ENCODE results near the gene PSMD9. TPM values are rescaled to one million over a fixed set of nuclear protein-coding genes. Genes with fewer than 3 reads are reported as not detected.

PSMD9 gene
- total RNA-seq, 2 experiments from 2014 or later: 48.6 to 50.7 TPM

DNA sequence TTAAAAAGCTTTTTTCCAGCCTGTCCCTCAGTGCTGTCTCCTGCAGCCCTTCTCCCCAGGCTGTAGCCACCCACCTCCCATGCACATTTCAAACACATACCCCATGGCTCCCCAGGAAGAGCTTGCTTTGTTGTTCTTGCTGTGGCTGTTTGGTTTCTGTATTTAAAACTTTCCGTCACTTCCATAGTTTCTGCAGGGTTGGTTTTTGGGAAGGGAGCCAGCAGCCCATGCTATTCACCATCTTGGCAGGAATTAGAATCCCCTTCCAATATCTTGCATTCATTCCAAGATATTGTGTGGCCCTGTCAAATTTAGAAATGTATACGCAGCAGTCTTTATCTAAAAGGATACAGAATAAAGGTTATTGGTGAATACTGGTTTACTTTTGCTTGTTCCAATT is 59.4 kb downstream of the PSMD9 start:
- H3K4me1 Mint-ChIP-seq (ENCODE audit: low read depth): no peaks in the 10 kb centered on the region

DNA sequence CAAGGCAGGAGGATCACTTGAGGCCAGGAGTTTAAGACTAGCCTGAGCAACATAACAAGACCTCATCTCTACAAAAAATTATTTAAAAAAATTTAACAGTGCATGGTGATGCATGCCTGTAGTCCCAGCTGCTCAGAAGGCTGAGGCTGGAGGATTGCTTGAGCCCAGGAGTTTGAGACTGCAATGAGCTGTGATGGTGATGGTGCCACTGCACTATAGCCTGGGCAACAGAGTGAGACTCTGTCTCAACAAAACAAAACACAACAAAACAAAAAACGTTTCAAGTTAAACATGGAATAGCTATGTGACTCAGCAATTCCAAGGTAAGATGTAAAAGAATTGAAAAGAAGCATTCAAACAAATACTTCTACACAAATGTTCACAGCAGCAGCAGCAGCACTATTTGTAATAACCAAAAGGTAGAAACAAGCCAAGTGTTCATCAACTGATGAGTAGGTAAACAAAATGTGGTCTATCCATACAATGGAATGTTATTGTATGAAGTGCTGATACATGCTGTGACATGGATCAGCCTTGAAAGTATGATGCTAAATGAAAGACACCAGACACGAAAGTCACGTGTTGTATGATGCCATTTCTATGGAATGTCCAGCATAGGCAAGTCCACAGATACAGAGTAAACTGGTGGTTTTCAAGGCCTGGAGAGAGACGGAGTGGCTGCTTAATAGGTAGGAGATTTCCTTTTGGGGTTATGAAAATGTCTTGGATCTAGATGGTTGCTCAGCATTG is 61.2 kb downstream of the PSMD9 start:
- intact Hi-C loops (cut with micrococcal nuclease): no loop called here
- Mint-ChIP-seq H3K27ac (no peak overlapping the region), H3K4me1 (ENCODE audit: low read depth) (no peaks in the 10 kb centered on the region), H3K36me3 (ENCODE audit: low read depth) (no peaks in the 10 kb centered on the region), H3K4me3 (no peak overlapping the region), H3K27me3 (no peaks in the 10 kb centered on the region), H3K9me3 (no peaks in the 10 kb centered on the region)
- no peak for DNase-seq
- TF ChIP-seq, protein P1, sequence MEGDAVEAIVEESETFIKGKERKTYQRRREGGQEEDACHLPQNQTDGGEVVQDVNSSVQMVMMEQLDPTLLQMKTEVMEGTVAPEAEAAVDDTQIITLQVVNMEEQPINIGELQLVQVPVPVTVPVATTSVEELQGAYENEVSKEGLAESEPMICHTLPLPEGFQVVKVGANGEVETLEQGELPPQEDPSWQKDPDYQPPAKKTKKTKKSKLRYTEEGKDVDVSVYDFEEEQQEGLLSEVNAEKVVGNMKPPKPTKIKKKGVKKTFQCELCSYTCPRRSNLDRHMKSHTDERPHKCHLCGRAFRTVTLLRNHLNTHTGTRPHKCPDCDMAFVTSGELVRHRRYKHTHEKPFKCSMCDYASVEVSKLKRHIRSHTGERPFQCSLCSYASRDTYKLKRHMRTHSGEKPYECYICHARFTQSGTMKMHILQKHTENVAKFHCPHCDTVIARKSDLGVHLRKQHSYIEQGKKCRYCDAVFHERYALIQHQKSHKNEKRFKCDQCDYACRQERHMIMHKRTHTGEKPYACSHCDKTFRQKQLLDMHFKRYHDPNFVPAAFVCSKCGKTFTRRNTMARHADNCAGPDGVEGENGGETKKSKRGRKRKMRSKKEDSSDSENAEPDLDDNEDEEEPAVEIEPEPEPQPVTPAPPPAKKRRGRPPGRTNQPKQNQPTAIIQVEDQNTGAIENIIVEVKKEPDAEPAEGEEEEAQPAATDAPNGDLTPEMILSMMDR (IDR thresholded peaks at IDR 0.05): no peak
- ChIA-PET POLR2A (no interaction called here), CTCF (interaction anchor here (1.0 kb wide), 1 partner anchor 10 kb away, joined by 3 read pairs; no protein-coding TSS in a partner anchor)
- no peak for ATAC-seq

More for the DNA sequence above, 59.4 kb downstream of the PSMD9 start:
- no peak for DNase-seq
- TF ChIP-seq, protein P1 (IDR thresholded peaks at IDR 0.05): no peak
- H3K27me3 Mint-ChIP-seq: no peaks in the 10 kb centered on the region
- no peak overlapping the region for H3K4me3 Mint-ChIP-seq
- no peaks in the 10 kb centered on the region for H3K9me3 Mint-ChIP-seq
- CTCF ChIA-PET: no interaction called here
- POLR2A ChIA-PET: interaction anchor here (0.6 to 1.0 kb wide), 2 partner anchors 44 to 167 kb away, joined by 3 read pairs; no protein-coding TSS in a partner anchor
- no peaks in the 10 kb centered on the region for H3K36me3 Mint-ChIP-seq (ENCODE audit: low read depth)
- no peak for ATAC-seq
- H3K27ac Mint-ChIP-seq: no peak overlapping the region
- intact Hi-C loops (cut with micrococcal nuclease): no loop called here

DNA sequence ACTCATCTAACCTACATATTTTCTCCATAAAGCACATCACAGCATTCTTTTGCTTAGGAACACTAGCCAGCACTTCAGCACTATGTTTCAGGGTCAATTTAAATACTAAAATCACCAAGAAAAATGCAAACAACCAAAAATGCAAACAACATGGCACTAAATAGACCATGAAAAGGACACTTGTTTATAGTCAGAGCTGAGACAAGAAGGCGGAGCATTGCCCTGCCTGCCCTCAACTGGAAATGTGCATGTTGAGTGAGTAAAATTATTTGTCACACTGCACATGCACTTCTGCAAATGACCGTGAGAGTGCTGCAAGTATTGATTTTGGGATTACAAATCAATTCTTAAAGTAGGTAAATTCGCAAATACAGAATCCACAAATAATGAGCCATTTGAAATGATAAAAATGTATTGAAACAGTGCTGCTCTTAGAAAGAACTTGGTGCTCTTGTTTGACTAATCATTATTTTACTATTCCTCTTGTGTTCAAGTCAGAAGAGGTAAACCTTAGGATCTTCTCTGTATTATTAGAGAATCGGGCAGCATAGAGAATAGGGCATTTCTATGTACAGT is 64.6 kb downstream of the PSMD9 start:
- H3K36me3 Mint-ChIP-seq (ENCODE audit: low read depth): no peaks in the 10 kb centered on the region
- POLR2A ChIA-PET: no interaction called here
- no peaks in the 10 kb centered on the region for H3K27me3 Mint-ChIP-seq
- CTCF ChIA-PET: no interaction called here
- TF ChIP-seq, protein P1 (IDR thresholded peaks at IDR 0.05): no peak
- ATAC-seq: no peak
- no peaks in the 10 kb centered on the region for H3K4me1 Mint-ChIP-seq (ENCODE audit: low read depth)
- H3K9me3 Mint-ChIP-seq: no peaks in the 10 kb centered on the region
- no peak overlapping the region for H3K27ac Mint-ChIP-seq
- intact Hi-C loops (cut with micrococcal nuclease): no loop called here
- no peak for DNase-seq
- H3K4me3 Mint-ChIP-seq: no peak overlapping the region

DNA sequence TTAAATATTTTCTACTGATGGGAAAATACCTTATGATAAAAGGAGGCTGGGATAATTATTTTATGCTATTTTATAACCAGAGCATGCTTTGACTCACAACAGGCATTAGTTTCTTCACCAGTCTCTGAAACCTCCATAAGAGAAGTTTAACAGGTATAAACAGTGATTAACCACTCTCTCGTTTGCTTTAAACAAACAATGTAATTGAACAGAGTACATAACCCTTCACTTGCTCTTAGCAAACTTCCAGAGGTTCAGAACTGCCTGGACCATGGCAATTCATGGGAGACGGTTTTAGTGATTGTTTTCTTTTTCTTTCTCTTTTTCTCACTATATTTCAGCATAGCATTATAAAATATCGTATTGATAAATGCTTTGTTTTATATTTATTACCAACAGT is 65.1 kb downstream of the PSMD9 start:
- ATAC-seq (no peak), DNase-seq (no peak)
- no peaks in the 10 kb centered on the region for H3K27me3 Mint-ChIP-seq
- ChIA-PET CTCF (no interaction called here), POLR2A (no interaction called here)
- no peaks in the 10 kb centered on the region for H3K9me3 Mint-ChIP-seq
- no peaks in the 10 kb centered on the region for H3K4me1 Mint-ChIP-seq (ENCODE audit: low read depth)
- intact Hi-C loops (cut with micrococcal nuclease): no loop called here
- H3K36me3 Mint-ChIP-seq (ENCODE audit: low read depth): no peaks in the 10 kb centered on the region
- no peak overlapping the region for H3K4me3 Mint-ChIP-seq
- TF ChIP-seq, protein P1 (IDR thresholded peaks at IDR 0.05): no peak
- no peak overlapping the region for H3K27ac Mint-ChIP-seq

Data from activated CD8-positive, alpha-beta T cell treated with anti-CD3 and anti-CD28 coated beads for 36 hours (primary cell).